Measurements from ENCODE around the gene CYFIP1.

- TF ChIP-seq EZH2phosphoT487 (IDR thresholded peaks at IDR 0.05; ENCODE audit: borderline replicate concordance, low read length) = no peak
- no peak for TF ChIP-seq CTCF (IDR thresholded peaks at IDR 0.05; ENCODE audit: low read depth, low read length, poor library complexity, severe bottlenecking)
Observed at GRCh38 chr15:22956257-22956977, 23.8 kb downstream of the CYFIP1 start.

Measured in DOHH2 (cell line).